ENCODE results near the gene DKKL1.
A peak's percentile ranks its signal among the peaks of the same experiment; 100 is the strongest.

Gene DKKL1

DNA sequence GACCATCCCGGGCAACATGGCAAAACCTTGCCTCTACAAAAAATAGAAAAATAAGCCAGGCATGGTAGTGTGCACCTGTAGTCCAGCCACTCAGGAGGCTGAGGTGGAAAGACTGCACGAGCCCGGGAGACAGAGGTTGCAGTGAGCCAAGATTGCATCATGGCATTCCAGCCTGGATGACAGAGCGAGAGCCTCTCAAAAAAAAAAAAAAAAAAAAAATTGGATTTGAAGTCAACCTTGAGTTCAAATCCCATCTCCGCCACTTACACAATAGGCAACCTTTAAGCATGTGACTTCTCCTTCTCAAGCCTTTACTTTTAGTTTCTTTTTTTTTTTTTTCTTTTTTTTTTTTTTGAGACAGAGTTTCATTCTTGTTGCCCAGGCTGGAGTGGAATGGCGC lies 36.4 kb downstream of the DKKL1 start:
- DNase-seq: no peak

DNA sequence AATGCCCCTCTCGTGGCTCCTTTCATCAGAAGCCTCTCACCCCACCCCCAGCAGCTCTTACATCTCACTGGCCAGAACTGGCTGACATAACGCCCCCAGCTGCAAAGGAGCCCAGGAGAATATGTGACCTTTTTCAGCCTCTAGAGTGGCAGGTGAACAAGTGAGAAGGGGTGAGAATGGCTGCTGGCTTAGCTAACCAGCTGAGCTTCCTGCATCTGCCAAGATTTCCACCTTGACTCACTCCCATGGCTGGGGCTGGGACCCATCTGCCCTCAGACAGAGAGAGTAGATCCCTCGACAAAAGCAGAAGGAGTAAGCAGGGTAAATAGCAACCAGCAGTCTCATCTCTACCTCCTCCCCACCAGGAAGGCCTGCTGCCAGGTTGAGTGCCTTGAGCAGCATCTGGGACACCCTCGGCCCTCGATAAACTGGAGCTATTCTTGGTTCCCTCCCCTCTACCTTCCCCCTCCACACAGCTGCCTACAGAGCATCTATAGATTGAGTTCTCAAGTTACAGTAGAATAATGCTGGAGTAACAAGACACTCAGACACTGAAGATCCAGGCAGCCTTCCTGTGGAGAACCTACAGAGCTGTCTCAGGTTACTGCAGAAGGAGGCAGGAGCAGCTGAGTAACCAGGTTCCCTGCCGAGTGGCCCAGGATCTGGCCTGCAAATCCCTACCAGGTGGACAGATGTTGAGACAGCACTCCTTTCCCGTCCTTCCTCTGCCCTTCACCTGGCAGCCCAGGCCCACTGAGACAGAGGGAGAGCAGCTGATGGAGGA lies 39.9 kb downstream of the DKKL1 start:
- DNase-seq: peak in 1 of 2 experiments; percentile 39

DNA sequence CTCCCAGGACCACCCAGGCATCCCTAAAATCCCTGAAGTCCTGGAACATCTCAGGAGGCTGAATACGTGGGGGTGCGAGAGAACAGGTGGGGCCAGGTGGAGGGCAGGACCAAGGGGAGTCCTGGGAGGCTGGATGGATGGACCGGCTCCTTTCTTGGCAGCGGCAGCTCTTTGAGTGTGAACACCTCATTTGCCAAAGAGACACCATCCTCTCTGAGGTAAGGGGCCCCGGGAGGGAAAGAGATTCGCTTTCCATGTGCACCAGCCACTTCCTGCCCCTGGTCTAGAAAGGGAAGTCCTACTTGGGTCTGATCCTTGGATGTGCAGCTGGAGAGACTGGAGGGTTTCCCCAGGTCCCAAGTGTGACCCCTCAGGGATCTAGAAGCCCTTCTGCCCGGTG lies 43.4 kb downstream of the DKKL1 start:
- no peak for DNase-seq

DNA sequence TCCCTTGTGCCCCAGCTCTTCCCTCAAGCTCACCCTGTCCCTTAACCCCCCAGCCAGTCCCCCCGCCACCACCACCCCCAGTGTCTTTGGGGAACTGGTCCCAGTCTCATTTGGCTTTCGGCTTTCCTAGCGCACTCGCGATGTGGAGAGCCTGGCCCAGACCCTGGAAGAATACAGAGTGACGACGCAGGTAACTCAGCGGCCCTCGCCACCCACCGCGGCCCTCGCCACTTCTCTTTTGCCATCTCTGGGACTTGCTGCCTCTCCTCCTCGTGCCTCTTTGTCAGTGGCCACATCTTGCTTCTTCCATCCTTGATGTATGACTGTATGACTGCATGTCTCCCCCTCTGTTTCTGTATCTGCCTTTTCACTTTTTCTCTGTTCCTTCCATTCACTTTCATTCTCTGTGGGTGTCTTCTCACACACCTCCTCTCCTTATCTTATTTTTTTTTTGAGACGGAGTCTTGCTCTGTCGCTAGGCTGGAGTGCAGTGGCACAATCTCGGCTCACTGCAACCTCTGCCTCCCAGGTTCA lies 43.9 kb downstream of the DKKL1 start:
- DNase-seq: no peak

DNA sequence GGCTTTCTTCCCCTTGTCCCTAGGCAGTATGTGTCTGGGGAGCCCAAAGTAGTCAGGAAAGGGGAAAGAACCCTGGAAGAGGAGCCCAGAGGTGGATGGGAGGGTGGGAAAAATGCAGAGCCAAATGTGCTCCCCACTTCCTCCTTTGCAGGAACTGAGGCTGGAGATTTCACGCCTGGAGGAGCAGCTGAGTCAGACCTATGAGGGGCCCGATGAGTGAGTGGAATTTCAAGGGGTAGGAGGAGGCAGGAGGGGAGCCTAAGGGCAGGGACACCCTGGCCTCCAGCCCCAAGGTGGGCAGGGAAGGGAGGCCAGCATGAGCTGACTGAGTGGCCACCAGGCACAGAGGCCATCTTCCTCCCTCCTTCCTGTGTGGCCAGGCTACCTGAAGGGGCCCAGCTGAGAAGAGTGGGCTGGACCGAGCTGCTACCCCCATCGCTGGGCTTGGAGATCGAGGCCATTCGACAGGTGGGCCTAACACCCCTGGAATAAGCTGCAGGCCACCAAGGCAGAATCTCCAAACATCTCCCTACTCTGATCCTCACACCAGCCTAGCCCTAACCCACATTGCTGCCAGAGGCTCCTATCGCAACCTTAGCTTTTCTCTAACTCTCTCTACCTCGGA lies 45.3 kb downstream of the DKKL1 start:
- DNase-seq: no peak

DNA sequence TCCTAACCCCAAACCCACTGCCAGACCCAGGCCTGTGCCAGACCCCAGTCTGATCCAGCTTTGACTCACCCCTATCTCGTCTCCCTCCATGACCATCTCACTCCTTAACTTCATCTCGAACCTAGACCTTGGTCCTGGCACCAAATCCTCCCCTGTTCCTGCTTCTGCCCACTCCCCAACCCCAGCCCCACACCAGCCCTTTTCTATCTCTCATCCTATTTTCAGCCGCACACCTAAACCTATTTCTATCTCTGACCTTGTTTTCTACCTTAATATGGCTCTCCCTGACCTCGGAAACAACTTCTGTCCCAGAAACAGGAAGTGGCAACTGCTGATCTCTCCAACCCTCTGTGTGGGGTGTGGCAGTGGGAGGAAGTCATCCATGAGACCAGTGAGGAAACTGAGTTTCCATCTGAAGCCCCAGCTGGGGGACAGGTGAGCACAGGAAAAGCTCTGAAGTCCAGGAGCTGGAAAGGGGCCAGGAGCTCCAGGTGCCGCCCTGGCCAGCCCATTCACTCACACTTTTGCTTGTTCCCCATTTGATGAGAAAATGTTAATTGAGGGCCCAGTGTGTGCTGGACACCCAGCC lies 45.9 kb downstream of the DKKL1 start:
- no peak for DNase-seq

DNA sequence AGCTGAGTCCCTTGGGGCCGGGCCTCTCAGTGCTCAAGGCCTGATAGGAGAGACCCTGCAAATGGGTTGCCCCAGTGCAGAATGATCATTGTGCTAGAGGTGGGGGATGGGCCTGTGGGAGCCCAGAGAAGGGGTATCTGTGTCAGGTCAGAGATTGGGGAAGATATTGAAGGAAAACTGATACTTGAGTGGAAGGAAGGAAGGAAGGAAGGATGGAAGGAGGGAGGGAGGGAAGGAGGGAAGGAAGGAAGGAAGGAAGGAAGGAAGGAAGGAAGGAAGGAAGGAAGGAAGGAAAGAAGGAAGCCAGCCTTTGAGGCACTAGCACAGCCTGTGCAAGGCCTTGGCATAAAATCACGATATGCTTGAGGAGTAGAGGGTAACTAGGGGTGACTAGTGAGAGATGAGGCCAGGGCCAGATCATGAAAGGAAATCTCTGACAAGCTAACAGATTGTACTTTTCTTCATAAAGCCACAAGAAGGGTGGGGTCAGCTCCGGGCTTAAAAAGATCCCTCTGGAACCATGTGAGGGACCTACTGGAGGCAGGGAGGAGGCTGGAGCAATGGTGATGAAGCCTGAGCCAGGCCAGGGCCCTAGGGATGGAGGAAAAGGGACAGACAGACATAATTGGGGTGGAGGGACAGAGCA lies 48.1 kb downstream of the DKKL1 start:
- no peak for DNase-seq

DNA sequence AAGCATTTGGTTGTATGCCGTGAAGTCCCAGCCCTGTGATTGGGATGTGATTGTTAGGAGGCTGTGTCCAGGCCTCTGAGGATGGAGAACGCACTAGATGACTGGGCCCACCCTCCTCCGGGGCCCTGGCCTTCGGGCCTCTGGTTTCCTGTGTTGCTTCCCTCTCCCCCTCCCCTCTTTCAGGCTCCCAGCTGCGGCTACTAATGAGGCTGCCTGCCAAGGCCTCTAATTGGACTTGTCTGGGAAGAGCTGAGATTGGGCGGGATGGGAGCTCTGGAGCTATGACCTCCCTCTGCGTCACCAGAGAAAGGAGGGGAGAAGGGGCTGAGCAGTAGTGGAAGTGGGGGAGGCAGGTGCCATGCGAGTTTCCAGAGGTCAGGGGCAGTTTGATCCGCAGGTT lies 49.7 kb downstream of the DKKL1 start:
- no peak for DNase-seq

DNA sequence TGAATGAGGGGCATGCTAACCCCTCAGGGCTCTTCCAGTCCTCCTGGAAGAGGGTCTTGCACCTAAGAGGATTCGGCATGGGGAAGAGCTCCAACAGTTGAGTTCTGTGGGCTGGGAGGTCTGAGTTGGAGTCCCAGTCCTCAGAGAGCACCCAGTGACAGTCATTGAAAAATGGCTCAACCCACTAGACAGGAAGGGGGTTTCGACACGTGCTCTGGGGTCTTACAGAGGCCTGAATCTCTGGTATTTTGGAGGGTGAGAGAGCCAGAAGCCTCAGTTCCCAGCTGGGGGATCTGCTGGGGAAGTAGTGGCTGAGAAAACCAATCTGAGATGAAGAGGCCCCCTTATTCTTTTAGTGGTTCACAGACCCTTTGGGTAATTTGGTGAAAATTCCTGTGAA lies 50.6 kb downstream of the DKKL1 start:
- DNase-seq: no peak

DNA sequence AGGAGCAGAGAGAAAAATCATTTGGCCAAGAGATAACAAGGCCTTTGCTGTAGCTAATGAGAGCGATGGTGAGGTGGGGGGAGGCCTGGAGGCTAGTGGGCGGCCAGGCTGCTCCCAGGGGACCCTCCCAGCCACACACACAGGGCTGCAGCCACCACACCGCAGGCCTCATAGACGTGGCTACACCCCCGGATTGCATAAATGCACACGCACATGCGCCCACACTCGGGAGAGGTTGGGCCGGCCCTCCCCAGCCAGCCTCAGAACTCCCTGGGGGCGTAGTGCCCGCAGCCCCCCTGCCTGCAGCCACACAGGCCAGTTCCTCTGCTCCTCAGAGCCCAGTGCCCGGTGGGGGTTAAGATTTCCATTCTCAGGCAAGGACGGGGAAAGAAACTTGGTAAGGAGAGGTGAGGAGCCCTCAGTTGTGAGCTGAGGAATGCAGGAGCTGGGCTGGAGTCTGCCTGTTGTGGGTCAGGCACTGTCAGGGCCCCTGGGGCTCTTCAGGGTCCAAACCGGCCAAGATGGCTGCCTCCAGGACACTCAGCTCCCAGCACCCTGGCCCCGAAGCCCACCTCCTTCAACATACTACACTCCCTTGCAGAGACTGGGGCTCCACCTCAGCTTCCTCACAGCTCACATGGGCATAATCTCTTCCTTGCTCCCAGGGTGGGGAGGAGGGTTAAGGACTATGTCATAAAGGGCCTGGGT lies 51.6 kb downstream of the DKKL1 start:
- no peak for DNase-seq

DNA sequence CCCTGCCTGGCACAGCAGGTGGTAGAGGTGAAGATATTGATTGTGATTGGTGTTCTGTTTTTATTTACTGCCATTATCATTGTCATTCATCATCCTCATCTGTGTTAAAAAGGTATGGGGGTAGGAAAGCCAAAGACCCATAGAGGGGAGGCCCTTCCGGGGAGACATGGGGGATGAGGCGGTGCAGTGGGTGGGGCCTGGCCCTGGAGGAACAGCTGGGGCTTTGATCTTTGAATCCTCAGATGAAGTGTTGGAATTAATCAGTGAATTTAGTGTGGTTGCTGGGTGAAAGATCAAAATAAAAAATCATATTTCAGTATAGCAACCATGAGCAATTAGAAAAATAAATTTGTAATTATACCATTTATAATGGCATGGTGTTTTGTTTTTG lies 52.1 kb downstream of the DKKL1 start:
- DNase-seq: no peak

DNA sequence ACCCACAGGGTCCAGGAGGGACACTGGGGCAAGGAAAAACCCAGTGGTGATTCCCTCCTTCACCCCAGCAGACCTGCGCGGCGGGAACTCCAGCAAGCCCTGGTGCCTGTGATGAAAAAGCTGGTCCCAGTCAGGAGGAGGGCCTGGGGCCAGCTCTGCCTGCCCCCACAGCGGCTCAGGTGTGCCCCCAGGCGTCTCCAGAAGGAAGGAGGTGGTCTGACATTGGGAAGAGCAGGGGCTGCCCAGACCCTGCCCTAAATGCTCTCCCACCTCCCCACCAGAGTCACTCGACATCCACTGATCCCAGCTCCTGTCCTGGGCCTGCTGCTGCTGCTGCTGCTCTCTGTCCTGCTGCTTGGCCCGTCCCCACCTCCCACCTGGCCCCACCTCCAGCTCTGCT lies 53.4 kb downstream of the DKKL1 start:
- DNase-seq: no peak

DNA sequence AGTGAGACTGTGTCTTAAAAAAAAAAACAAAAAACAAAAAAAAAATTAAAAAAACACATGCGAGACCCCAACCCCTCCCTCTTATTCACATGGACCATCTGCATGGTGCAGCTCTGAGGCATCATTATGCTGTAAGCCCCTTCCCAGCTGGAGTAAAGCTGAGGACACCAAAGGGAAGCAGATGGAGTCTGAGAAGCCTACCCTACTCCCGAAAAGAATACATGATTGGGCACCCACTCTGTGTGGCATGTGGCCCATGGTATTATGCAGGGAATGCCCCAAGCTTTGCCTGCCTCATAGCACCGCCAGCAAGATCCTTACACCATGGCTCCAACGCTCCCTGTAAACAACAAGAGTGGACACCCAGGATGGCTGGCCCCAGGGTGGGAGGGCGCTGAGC lies 54.8 kb downstream of the DKKL1 start:
- no peak for DNase-seq

DNA sequence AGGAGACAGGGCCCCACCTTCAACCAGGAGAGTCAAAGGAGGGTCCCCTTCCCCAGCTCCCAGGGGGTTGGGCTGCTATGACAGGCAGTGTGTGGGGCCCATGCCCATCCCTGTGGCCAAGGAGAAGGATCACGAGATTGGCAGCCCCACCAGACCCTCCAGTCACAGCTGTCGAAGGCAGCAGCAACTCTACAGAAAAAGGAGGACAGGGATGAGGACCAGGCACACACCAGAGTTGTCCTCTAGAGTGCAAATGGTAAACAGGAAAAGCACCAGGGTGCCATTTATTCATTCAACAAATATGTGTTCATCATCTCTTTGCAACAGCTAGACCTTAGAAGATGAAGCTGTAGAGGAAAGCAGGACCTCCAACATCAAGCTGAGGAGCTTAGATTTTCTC lies 55.5 kb downstream of the DKKL1 start:
- DNase-seq: no peak

DNA sequence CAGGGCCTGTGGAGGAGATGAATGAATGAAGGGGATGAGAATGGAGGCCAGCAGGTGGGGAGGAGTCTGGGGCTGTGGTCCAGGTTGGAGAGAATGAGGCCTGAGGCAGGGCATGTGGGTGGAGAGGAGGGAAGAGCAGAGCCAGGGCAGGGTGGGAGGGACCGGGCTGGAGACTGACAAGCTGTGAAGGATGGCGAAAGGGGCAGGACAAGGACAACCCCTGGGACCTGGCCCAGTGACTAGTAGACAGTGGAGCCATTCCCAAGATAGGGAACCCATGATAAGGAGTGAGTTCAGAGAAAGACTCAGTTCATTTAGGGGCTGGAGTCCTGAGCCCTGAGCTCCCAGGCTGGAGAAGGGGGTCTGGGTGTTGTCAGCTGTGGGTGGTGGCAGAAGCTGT lies 56.5 kb downstream of the DKKL1 start:
- no peak for DNase-seq

DNA sequence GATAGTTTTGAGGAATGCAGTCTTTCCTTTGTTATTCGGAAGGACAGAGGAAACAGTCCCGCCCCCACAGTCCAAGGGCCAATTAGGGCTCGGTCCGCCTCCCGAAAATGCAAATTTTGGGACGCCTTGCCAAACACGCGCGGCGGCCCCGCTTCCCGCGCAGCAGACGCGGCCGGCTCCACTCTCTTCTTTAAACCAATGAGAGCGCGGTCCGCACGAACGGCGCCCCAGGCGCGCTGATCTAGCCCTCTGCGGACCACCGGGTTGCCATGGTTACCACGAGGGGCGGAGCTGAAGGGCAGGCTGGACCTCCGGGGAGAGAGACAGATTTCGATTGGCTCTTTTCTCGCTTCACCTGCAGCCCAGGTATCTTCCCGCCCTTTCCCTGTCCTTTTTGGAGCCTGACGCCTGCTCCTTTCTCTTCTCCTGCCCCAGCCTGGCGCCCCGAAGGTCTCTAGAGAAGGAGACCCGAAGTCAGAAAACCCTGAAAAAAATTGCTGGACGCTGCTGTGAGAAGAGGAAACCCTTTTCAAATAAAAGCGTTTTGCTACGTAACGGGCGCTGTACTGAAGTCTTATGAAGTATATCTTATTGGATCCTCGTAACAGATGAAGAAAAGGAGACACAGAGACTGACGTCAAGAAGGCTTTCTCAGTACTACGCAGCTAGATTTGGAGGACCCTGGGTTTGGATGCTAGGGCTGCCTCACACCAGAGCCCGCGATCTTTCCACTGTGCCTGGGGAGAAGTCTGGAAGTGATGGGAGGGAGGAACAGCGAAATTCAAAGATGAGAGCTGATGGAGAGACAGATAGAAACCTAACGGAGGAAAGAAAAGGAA lies 57.6 kb downstream of the DKKL1 start:
- DNase-seq: peak in 1 of 2 experiments; percentile 84

DNA sequence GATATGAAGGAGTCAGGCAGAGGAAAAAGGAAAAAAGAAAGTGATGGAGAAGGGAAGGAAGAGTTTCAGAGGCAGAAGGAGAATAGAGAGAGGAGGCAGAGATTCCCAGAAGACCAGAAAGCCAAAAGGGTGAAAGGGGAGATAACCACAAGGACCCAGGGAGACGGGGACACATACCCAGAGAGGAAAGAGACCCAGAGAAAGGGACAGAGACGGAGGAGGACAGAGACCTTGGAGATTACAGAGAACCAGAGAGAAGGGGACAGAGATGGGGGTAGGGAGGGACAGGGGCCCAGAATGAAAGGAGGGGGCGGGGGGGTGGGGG lies 58.2 kb downstream of the DKKL1 start:
- DNase-seq: no peak

DNA sequence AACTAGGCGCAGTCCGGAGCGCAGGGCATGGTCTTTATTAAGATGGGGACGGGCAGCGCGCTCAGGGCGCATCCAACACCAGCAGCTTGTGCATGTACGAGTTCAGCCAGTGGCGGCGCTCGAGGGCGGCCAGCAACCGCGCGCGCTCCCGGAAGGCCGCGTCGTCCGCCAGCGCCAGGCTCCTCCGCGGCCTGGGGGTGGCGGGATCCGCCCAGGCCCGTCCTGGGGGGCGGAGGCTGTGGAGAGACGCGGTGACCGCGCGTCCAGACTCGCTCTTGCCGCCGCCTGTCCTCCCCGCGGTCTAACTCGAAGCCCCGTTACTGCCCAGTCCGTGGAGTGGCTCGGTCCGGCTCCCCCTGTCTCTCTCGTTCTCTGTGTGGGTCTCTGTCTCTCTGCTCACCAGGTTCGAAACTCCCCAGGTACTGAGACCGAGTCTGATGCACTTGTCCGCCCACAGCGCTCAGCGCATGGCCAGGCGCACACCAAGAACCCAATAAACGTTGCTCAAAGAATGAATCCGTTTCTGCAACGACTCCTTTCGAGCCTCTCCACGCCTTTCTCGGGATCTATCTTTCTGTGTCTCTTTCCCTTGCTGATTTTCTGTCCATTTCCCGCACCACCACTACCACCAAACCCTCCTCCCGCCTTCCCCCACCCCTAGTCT lies 58.9 kb downstream of the DKKL1 start:
- DNase-seq: no peak

DNA sequence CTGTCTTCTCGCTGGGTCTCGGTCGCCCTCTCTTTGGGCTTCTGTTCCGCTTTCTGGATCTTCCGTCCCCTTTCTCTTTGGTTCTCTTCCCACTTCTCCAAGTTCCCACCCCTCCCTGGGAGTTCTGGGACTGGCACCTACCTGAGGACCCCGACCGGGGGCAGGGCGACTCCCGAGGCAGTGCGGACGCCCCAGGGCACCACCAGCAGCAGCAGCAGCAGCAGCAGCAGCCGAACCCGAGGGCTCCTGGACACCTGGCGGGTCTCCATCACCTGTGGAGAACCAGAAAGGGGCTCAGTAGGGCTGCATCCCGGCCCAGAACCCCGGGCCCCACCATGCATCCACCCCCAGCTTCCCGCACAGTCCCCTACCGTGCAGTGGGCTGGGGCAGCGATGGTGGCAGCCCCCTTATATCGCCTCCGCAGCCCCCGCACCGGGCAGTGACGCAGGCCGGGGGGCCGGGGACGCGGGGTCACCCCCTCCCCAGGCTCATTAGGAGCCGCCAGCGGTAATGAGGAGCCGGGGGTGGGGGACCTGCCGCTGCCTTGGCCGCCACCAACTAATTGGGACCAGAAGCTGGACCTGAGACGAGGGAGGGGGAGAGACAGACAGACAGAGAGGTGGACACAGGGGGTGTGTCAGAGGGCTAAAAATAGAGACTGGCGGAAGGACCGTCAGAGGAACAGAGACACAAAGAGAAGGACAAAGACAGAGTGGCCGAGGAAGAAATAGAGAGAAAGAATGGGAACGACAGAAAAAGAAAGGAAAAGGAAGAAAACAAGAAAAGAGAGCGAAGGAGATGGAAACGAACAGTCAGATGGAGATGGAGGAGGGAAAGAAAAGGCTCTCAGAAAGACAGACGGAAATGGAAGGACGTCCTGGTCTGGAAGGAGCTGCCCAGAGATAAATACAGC lies 59.7 kb downstream of the DKKL1 start, which contains the start of gene PTH2:
PTH2 (minus strand) TSS at position 371 of the 914 bp plus-strand sequence; CDS start at position 269, 102 bp downstream.
- DNase-seq: no peak

DNA sequence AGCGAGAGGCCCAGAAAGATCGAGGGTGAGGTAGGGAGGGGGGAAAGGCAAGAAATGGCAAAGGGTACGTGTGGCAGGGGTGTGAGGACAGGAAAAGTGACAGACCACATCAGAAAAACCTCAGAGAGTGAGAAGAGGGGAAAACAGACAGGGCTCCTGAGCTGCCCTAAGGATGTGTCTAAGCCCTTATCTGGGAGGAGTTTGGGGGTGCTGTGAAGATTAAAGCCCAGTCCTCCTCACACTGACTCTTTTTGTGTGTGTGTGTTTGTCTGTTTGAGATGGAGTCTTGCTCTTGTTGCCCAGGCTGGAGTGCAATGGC lies 60.3 kb downstream of the DKKL1 start:
- no peak for DNase-seq
